ENCODE data around the gene S1PR1.

Gene S1PR1

DNA sequence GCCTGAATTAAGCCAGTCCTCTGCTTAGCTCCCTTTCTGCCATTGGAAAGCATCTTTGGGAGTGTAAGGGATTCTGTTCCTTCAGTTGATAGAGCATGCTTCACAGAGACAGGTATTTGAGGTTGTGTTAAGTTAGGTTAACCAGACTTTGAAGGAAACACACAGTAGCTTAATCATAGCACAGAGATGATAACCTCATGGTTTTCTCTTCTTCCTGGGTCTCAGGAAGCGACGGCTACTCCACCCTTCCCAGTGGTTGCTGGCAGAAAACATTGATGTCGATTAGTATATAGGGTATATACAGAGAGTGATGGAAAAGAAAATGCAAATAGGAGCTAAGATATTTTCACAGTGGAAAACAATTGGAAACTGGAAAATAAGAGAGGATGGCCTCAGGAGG, 42.0 kb downstream of the S1PR1 start:
- DNase-seq (ENCODE audit: low spot score): no peak
- TF ChIP-seq, protein P1, sequence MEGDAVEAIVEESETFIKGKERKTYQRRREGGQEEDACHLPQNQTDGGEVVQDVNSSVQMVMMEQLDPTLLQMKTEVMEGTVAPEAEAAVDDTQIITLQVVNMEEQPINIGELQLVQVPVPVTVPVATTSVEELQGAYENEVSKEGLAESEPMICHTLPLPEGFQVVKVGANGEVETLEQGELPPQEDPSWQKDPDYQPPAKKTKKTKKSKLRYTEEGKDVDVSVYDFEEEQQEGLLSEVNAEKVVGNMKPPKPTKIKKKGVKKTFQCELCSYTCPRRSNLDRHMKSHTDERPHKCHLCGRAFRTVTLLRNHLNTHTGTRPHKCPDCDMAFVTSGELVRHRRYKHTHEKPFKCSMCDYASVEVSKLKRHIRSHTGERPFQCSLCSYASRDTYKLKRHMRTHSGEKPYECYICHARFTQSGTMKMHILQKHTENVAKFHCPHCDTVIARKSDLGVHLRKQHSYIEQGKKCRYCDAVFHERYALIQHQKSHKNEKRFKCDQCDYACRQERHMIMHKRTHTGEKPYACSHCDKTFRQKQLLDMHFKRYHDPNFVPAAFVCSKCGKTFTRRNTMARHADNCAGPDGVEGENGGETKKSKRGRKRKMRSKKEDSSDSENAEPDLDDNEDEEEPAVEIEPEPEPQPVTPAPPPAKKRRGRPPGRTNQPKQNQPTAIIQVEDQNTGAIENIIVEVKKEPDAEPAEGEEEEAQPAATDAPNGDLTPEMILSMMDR (IDR thresholded peaks at IDR 0.05; ENCODE audit: borderline replicate concordance, control extremely low read depth, extremely low read depth, insufficient read depth, missing control alignments): no peak
- in situ Hi-C loops (cut with MboI; ENCODE audit: low sequenced_read_pairs, unreplicated experiment): no loop called here

GRCh38 chr1:101280049-101280592, 43.3 kb downstream of the S1PR1 start:
- in situ Hi-C loops (cut with MboI; ENCODE audit: low sequenced_read_pairs, unreplicated experiment): no loop called here
- TF ChIP-seq, protein P1 (IDR thresholded peaks at IDR 0.05; ENCODE audit: borderline replicate concordance, control extremely low read depth, extremely low read depth, insufficient read depth, missing control alignments): no peak
- no peak for DNase-seq (ENCODE audit: low spot score)

DNA sequence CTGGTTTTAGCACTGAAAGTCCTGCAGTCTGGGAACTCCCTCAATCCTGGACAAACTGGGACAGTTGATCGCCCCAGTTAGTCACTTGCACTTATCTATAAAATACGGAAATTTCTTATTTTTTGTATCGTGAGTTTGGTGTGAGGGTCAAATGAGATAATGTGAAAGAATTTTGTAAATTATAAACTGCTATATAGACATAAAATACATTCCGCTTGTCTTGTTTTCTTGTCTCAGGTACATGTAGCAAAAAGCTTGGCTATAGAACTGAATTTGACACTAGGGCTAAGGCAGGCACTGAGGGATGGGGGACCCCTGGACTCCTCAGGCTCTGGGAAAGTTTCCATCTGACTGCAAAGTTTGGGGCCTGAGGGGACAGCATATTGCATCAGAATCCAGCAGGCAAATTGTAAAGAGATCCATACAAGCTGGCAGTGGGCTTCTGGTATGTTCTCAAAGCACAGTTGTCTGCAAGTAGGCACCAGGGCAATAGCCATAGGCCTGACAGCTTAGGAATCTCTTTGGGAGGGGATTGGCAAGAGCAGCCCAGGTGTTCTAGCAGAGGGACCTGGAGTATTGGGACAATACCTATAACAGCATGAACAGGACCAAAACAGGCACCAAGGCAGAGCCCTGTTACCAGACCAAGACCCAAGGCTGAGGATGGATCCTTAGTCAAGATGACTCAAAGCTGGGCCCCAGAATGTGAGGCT, 44.3 kb downstream of the S1PR1 start:
- DNase-seq (ENCODE audit: low spot score): no peak
- in situ Hi-C loops (cut with MboI; ENCODE audit: low sequenced_read_pairs, unreplicated experiment): no loop called here
- TF ChIP-seq, protein P1 (IDR thresholded peaks at IDR 0.05; ENCODE audit: borderline replicate concordance, control extremely low read depth, extremely low read depth, insufficient read depth, missing control alignments): no peak

DNA sequence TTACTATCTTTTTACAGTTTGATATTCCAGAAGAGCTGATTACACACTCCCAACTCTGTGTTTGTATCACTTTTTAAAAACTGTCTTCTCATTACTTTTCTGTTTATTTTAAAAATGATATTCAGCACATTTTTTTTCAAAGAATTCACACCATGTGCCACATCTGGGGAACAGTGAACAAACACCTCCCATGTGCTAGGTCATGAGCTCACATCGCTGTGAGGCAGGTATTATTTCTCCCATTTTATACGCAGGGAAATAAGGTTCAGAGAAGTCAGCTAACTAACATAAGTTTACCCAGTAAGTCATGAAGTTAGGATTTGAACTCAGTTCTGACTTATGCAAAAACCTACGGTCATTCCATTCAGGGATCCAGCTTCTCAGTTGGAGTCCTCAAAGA, 44.9 kb downstream of the S1PR1 start:
- no peak for DNase-seq (ENCODE audit: low spot score)
- TF ChIP-seq, protein P1 (IDR thresholded peaks at IDR 0.05; ENCODE audit: borderline replicate concordance, control extremely low read depth, extremely low read depth, insufficient read depth, missing control alignments): no peak
- in situ Hi-C loops (cut with MboI; ENCODE audit: low sequenced_read_pairs, unreplicated experiment): no loop called here

GRCh38 chr1:101282314-101283038, 45.7 kb downstream of the S1PR1 start:
- TF ChIP-seq, protein P1 (IDR thresholded peaks at IDR 0.05; ENCODE audit: borderline replicate concordance, control extremely low read depth, extremely low read depth, insufficient read depth, missing control alignments): no peak
- in situ Hi-C loops (cut with MboI; ENCODE audit: low sequenced_read_pairs, unreplicated experiment): no loop called here
- DNase-seq (ENCODE audit: low spot score): no peak

DNA sequence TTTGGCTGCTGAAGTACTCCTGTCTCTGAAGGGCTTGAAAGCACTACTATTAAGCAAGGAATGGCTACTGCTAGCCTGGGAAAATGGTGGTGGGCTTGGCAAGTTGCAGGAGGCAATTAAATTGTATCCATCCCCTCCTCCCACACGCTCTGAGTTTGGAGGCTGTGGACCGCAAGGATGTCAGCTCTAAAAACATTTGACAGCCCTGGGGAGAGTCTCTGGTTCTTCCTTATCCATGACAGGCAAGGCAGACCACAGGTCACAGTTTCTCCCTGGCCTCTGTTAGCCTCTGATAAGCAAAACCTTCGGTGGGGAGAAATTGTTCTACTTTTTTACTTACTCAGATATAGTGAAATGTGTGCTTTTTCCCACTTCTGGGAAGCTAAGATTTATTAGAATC, 46.6 kb downstream of the S1PR1 start:
- TF ChIP-seq, protein P1 (IDR thresholded peaks at IDR 0.05; ENCODE audit: borderline replicate concordance, control extremely low read depth, extremely low read depth, insufficient read depth, missing control alignments): no peak
- in situ Hi-C loops (cut with MboI; ENCODE audit: low sequenced_read_pairs, unreplicated experiment): no loop called here
- no peak for DNase-seq (ENCODE audit: low spot score)

Measured in GM13976 (cell line).